SKM-1 treated with dmso at 0.1 percent for 144 hours (cell line): ENCODE data around the gene NFATC1.

Source experiments
- DNase-seq: peaks from one replicate; lab custom pipeline; 2025; ENCODE audit not compliant: unreplicated experiment; lab: John Stamatoyannopoulos, UW

The NFATC1 gene

GRCh38 chr18:79567481-79568147 is 171.9 kb downstream of the NFATC1 start:
- DNase-seq: no peak

GRCh38 chr18:79568543-79569205 is 172.9 kb downstream of the NFATC1 start:
- no peak for DNase-seq

- no peak for DNase-seq
Observed at GRCh38 chr18:79569720-79570119, 174.0 kb downstream of the NFATC1 start.

- DNase-seq: no peak
Observed at GRCh38 chr18:79570266-79571201, 174.8 kb downstream of the NFATC1 start.

- DNase-seq: no peak
Observed at GRCh38 chr18:79571211-79572092, 175.7 kb downstream of the NFATC1 start.

- DNase-seq: no peak
Observed at GRCh38 chr18:79572093-79572780, 176.5 kb downstream of the NFATC1 start.

- no peak for DNase-seq
Observed at GRCh38 chr18:79572848-79573451, 177.2 kb downstream of the NFATC1 start.

- no peak for DNase-seq
Observed at GRCh38 chr18:79573921-79574491, 178.3 kb downstream of the NFATC1 start.

GRCh38 chr18:79574938-79575525 is 179.3 kb downstream of the NFATC1 start:
- DNase-seq: peak; percentile 86

GRCh38 chr18:79575891-79576685 is 180.4 kb downstream of the NFATC1 start:
- no peak for DNase-seq

GRCh38 chr18:79576686-79577351 is 181.1 kb downstream of the NFATC1 start:
- no peak for DNase-seq

GRCh38 chr18:79577451-79578395 is 182.0 kb downstream of the NFATC1 start:
- peak; percentile 13 for DNase-seq

- DNase-seq: no peak
Observed at GRCh38 chr18:79578396-79579260, 182.9 kb downstream of the NFATC1 start.
